Measurements from ENCODE around the gene ADGRB3. TPM values are rescaled to one million over a fixed set of nuclear protein-coding genes. Genes with fewer than 3 reads are reported as not detected.
"Not testable (repeated sequence)": the region's sequence is repeated elsewhere in the genome, so short reads cannot be mapped to it uniquely, and the experiment has no call there.

The ADGRB3 gene
- total RNA-seq, 1 experiment from 2014 or later, result 0.11 TPM

DNA sequence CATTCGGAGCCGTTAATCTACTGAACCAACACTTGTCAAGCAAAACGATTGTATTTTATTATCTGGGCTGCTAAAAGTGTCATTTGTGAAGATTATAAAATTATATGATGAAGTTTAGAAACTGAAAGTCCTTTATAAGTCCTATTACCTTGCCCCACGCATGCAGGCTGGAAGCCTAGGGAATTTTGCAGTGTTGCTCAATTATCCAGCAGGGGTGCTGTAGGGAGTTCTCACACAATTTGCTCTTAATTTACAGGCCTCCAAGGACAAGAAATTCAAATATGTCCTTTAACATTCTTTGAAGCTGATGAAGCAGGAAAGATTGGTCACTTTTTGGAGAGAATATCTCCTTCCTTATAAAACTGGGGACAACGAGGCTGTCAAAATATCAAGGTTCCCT, 792.8 kb downstream of the ADGRB3 start:
- ChIA-PET CTCF (no interaction called here), POLR2A (ENCODE audit: unreplicated experiment) (no interaction called here)
- Histone ChIP-seq H3K4me3 (ENCODE audit: low read length) (no peak overlapping the region), H2AFZ (ENCODE audit: low read length) (no peak overlapping the region), H3K36me3 (ENCODE audit: low read depth, low read length) (no peaks in the 10 kb centered on the region), H3K4me2 (ENCODE audit: low read length) (no peak overlapping the region), H3K4me1 (ENCODE audit: insufficient read depth, low read length) (no peaks in the 10 kb centered on the region), H3K27ac (ENCODE audit: low read length) (no peak overlapping the region), H3K9me2 (replicated peaks; ENCODE audit: low read length) (no peaks in the 10 kb centered on the region), H3K79me2 (ENCODE audit: low read length) (no peaks in the 10 kb centered on the region), H3F3A (ENCODE audit: low read length, unreplicated experiment) (no peaks in the 10 kb centered on the region), H4K20me1 (ENCODE audit: low read length) (no peaks in the 10 kb centered on the region), H3K27me3 (ENCODE audit: low read length) (no peaks in the 10 kb centered on the region), H3K9ac (ENCODE audit: low read length) (no peak overlapping the region), H3K9me3 (ENCODE audit: low read length) (no peaks in the 10 kb centered on the region)
- DNase-seq (no peak), ATAC-seq (no peak)
- intact Hi-C loops (cut with micrococcal nuclease), result no loop called here
- TF ChIP-seq, protein P1, sequence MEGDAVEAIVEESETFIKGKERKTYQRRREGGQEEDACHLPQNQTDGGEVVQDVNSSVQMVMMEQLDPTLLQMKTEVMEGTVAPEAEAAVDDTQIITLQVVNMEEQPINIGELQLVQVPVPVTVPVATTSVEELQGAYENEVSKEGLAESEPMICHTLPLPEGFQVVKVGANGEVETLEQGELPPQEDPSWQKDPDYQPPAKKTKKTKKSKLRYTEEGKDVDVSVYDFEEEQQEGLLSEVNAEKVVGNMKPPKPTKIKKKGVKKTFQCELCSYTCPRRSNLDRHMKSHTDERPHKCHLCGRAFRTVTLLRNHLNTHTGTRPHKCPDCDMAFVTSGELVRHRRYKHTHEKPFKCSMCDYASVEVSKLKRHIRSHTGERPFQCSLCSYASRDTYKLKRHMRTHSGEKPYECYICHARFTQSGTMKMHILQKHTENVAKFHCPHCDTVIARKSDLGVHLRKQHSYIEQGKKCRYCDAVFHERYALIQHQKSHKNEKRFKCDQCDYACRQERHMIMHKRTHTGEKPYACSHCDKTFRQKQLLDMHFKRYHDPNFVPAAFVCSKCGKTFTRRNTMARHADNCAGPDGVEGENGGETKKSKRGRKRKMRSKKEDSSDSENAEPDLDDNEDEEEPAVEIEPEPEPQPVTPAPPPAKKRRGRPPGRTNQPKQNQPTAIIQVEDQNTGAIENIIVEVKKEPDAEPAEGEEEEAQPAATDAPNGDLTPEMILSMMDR (conservative IDR thresholded peaks at IDR 0.05; ENCODE audit: low read depth, low read length), result no peak
- TF ChIP-seq EZH2 (IDR thresholded peaks at IDR 0.05; ENCODE audit: low read length, unreplicated experiment) (no peak), EZH2phosphoT487 (IDR thresholded peaks at IDR 0.05; ENCODE audit: borderline replicate concordance, low read length) (no peak)
- BruUV-seq (replicated peaks), result no TSS peak

DNA sequence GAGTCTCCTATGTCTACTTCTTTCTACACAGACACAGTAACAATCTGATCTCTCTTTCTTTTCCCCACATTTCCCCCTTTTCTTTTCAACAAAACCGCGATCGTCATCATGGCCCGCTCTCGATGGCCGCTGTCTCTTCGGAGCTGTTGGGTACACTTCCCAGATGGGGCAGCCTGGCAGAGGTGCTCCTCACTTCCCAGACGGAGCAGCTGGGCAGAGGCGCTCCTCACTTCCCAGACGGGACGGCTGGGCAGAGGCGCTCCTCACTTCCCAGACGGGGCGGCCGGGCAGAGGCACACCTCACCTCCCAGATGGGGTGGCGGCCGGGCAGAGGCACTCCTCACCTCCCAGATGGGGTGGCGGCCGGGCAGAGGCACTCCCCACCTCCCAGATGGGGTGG, 797.1 kb downstream of the ADGRB3 start:
- H3K9me2 ChIP-seq (replicated peaks; ENCODE audit: low read length); H3K9me3 ChIP-seq (ENCODE audit: low read length); H3K27ac ChIP-seq (ENCODE audit: low read length); BruUV-seq (replicated peaks); H3K4me2 ChIP-seq (ENCODE audit: low read length); POLR2A ChIA-PET (ENCODE audit: unreplicated experiment); CTCF ChIA-PET; H3F3A ChIP-seq (ENCODE audit: low read length, unreplicated experiment); ATAC-seq; H3K4me1 ChIP-seq (ENCODE audit: insufficient read depth, low read length); H2AFZ ChIP-seq (ENCODE audit: low read length); H3K4me3 ChIP-seq (ENCODE audit: low read length); H3K79me2 ChIP-seq (ENCODE audit: low read length); H3K9ac ChIP-seq (ENCODE audit: low read length); intact Hi-C loops (cut with micrococcal nuclease); H3K27me3 ChIP-seq (ENCODE audit: low read length); DNase-seq; H4K20me1 ChIP-seq (ENCODE audit: low read length); H3K36me3 ChIP-seq (ENCODE audit: low read depth, low read length): not testable (repeated sequence)

DNA sequence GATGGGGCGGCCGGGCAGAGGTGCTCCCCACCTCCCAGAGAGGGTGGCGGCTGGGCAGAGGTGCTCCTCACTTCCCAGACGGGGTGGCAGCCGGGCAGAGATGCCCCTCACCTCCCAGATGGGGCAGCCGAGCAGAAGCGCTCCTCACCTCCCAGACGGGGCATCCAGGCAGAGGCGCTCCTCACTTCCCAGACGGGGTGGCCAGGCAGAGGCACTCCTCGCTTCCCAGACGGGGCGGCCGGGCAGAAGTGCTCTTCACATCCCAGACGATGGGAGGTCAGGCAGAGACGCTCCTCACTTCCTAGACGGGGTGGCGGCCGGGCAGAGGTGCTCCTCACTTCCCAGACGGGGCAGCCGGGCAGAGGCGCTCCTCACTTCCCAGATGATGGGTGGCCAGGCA, 798.0 kb downstream of the ADGRB3 start:
- H4K20me1 ChIP-seq (ENCODE audit: low read length); intact Hi-C loops (cut with micrococcal nuclease); H3K9me2 ChIP-seq (replicated peaks; ENCODE audit: low read length); H3K27me3 ChIP-seq (ENCODE audit: low read length); BruUV-seq (replicated peaks); DNase-seq; H3F3A ChIP-seq (ENCODE audit: low read length, unreplicated experiment); ATAC-seq; H3K4me3 ChIP-seq (ENCODE audit: low read length); H3K36me3 ChIP-seq (ENCODE audit: low read depth, low read length); CTCF ChIA-PET; H2AFZ ChIP-seq (ENCODE audit: low read length); H3K9ac ChIP-seq (ENCODE audit: low read length); H3K4me1 ChIP-seq (ENCODE audit: insufficient read depth, low read length); H3K27ac ChIP-seq (ENCODE audit: low read length); H3K4me2 ChIP-seq (ENCODE audit: low read length); H3K79me2 ChIP-seq (ENCODE audit: low read length); H3K9me3 ChIP-seq (ENCODE audit: low read length); POLR2A ChIA-PET (ENCODE audit: unreplicated experiment): not testable (repeated sequence)

DNA sequence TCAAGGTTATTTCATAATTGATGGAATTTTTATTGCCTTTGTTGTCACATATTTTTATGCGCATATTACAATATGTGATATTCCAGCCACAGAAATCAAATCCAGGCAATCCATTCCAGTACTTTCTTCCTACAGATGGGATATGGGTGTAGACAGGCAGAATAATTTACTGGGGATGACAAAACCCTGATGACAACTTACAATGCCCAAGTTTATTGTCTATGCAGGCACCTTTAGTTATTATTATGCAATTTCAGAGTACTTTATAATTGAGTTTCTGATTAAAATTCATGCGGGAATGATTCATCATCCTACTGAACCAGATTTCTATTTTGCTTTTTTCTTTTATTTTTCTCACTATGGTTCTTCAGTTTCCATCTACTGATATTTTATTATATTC, 803.0 kb downstream of the ADGRB3 start:
- no TSS peak for BruUV-seq (replicated peaks)
- no peak overlapping the region for H3K9ac ChIP-seq (ENCODE audit: low read length)
- H3K9me2 ChIP-seq (replicated peaks; ENCODE audit: low read length), result no peaks in the 10 kb centered on the region
- no peak overlapping the region for H3K4me3 ChIP-seq (ENCODE audit: low read length)
- no peak overlapping the region for H3K4me2 ChIP-seq (ENCODE audit: low read length)
- no peaks in the 10 kb centered on the region for H3F3A ChIP-seq (ENCODE audit: low read length, unreplicated experiment)
- POLR2A ChIA-PET (ENCODE audit: unreplicated experiment), result no interaction called here
- H2AFZ ChIP-seq (ENCODE audit: low read length), result no peak overlapping the region
- no peaks in the 10 kb centered on the region for H3K4me1 ChIP-seq (ENCODE audit: insufficient read depth, low read length)
- CTCF ChIA-PET, result no interaction called here
- no peaks in the 10 kb centered on the region for H4K20me1 ChIP-seq (ENCODE audit: low read length)
- H3K9me3 ChIP-seq (ENCODE audit: low read length), result no peaks in the 10 kb centered on the region
- TF ChIP-seq EZH2phosphoT487 (IDR thresholded peaks at IDR 0.05; ENCODE audit: borderline replicate concordance, low read length) (no peak), EZH2 (IDR thresholded peaks at IDR 0.05; ENCODE audit: low read length, unreplicated experiment) (no peak)
- TF ChIP-seq, protein P1 (conservative IDR thresholded peaks at IDR 0.05; ENCODE audit: low read depth, low read length), result no peak
- no peak overlapping the region for H3K27ac ChIP-seq (ENCODE audit: low read length)
- ATAC-seq (no peak), DNase-seq (no peak)
- H3K27me3 ChIP-seq (ENCODE audit: low read length), result no peaks in the 10 kb centered on the region
- no peaks in the 10 kb centered on the region for H3K79me2 ChIP-seq (ENCODE audit: low read length)
- intact Hi-C loops (cut with micrococcal nuclease), result no loop called here
- no peaks in the 10 kb centered on the region for H3K36me3 ChIP-seq (ENCODE audit: low read depth, low read length)
